DMS 273 treated with DMSO at 0.1 percent for 48 hours (cell line): ENCODE data around the gene IRF9.

ENCODE experiments used
- DNase-seq: peaks from one replicate; lab custom pipeline; 2025; lab: John Stamatoyannopoulos, UW

IRF9 gene

GRCh38 chr14:24132061-24132685 lies 28.9 kb upstream of the IRF9 start:
- no peak for DNase-seq

- no peak for DNase-seq
These were observed 28.1 kb upstream of the IRF9 start for GRCh38 chr14:24132976-24133375.

GRCh38 chr14:24133735-24134134 lies 27.3 kb upstream of the IRF9 start:
- no peak for DNase-seq

GRCh38 chr14:24135584-24135833 lies 25.6 kb upstream of the IRF9 start:
- no peak for DNase-seq

GRCh38 chr14:24135834-24136683 lies 25.0 kb upstream of the IRF9 start, which contains the start of gene PSME1:
PSME1 (plus strand) TSS chr14:24136194; CDS start chr14:24136263, 69 bp downstream.
- peak; percentile 67 for DNase-seq

- DNase-seq = no peak
These were observed 24.2 kb upstream of the IRF9 start for GRCh38 chr14:24136684-24137528.

GRCh38 chr14:24137529-24138395 lies 23.3 kb upstream of the IRF9 start:
- no peak for DNase-seq

- DNase-seq = no peak
These were observed 22.4 kb upstream of the IRF9 start for GRCh38 chr14:24138396-24139271.

GRCh38 chr14:24139272-24139934 lies 21.7 kb upstream of the IRF9 start:
- no peak for DNase-seq

- DNase-seq = peak; percentile 99
These were observed 19.8 kb upstream of the IRF9 start, which contains the start of gene EMC9 for GRCh38 chr14:24141097-24141880. EMC9 (minus strand) TSS chr14:24141591; CDS start chr14:24141304, 287 bp downstream.

GRCh38 chr14:24143511-24143910 lies 17.6 kb upstream of the IRF9 start:
- no peak for DNase-seq

- no peak for DNase-seq
These were observed 16.6 kb upstream of the IRF9 start for GRCh38 chr14:24144451-24144850.

GRCh38 chr14:24145219-24145618 lies 15.8 kb upstream of the IRF9 start:
- no peak for DNase-seq

GRCh38 chr14:24145690-24146452 lies 15.2 kb upstream of the IRF9 start:
- no peak for DNase-seq

GRCh38 chr14:24146453-24146977 lies 14.6 kb upstream of the IRF9 start, which contains the start of gene PSME2:
PSME2 (minus strand) TSS chr14:24146610; CDS start chr14:24146581, 29 bp downstream.
- peak; percentile 96 for DNase-seq

- peak; percentile 94 for DNase-seq
These were observed 13.9 kb upstream of the IRF9 start, which contains the start of gene RNF31 for GRCh38 chr14:24146978-24147760. RNF31 (plus strand) TSS chr14:24147498; CDS start chr14:24147699, 201 bp downstream.

GRCh38 chr14:24147761-24148428 lies 13.2 kb upstream of the IRF9 start:
- DNase-seq = peak; percentile 33
